GM08714 (cell line): ENCODE data around the gene RTCA.

ENCODE experiments used
- H3K4me3 ChIP-seq: fragments of 200-500 bp; sonication (Bioruptor generic); 2 replicates; pipeline ENCODE4 v1.5.1; 2014; ENCODE audit warnings: mild to moderate bottlenecking, low read length, inconsistent platforms
- ZNF274 ChIP-seq: IDR thresholded peaks from 2 replicates; pipeline ENCODE4 v1.6.1; 2012; ENCODE audit warnings: mild to moderate bottlenecking, low read depth, low read length

Gene RTCA

DNA sequence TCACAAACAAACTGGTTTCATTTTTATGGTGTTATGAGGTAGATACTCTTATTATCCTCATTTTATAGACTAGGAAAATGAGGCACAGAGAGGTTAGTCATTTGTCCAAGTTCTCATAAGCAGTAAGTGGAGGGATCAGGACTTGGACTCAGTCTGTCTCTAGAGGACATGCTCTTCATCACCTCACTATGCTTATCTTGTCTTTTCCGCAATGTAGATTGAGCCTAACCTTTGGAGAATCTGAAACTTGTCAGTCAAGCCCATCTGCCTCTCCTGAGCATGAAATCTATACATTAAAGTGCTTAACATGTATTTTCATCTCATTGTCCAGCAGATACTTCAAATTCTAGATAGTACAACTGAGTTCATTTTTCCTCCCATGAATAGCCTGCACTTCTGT is 74.5 kb downstream of the RTCA start:
- no peak overlapping the region for H3K4me3 ChIP-seq
- TF ChIP-seq ZNF274 = no peak

DNA sequence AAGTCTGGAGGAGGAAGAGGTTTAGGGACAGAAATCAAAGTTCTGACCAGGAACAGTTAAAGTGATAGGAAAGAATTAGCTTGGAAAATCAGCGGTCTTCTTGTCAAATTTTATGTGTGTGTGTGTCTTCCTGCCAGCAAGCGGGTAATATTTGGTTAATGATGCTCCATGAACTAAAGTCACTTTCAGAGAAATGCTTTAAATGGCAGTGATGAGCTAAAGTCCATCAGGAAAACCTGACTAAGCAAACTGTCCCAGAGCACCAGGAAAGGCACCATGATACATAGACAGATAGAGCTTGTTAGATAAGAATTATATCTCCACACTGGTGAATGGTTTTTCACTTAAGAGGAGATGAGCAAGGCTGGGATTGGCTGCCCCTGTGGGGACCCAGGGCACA is 76.3 kb downstream of the RTCA start:
- no peak for TF ChIP-seq ZNF274
- H3K4me3 ChIP-seq = no peak overlapping the region
